Kidney glomerular epithelial cell (primary cell): Measurements from ENCODE around the gene CNEP1R1.
A peak's percentile ranks its signal among the peaks of the same experiment; 100 is the strongest.
"Not testable (repeated sequence)": the region's sequence is repeated elsewhere in the genome, so short reads cannot be mapped to it uniquely, and the experiment has no call there.

Source experiments
- DNase-seq: peaks from one replicate; lab custom pipeline; 2025; lab: John Stamatoyannopoulos, UW

CNEP1R1 gene

GRCh38 chr16:50024684-50025536 is at the start of gene CNEP1R1:
Gene CNEP1R1, plus strand, starts transcription at chr16:50025225. Its CDS starts 91 bp downstream, at chr16:50025316.
- DNase-seq = peak; percentile 95

- DNase-seq = no peak
These were observed 47.6 kb upstream of the CNEP1R1 start for GRCh38 chr16:49977427-49977826.

- no peak for DNase-seq
These were observed 46.3 kb upstream of the CNEP1R1 start for GRCh38 chr16:49978569-49979326.

GRCh38 chr16:49980166-49980565 is 44.9 kb upstream of the CNEP1R1 start:
- peak; percentile 54 for DNase-seq

GRCh38 chr16:49986351-49987124 is 38.5 kb upstream of the CNEP1R1 start:
- no peak for DNase-seq

- DNase-seq = no peak
These were observed 37.6 kb upstream of the CNEP1R1 start for GRCh38 chr16:49987381-49987780.

GRCh38 chr16:49992825-49993224 is 32.2 kb upstream of the CNEP1R1 start:
- no peak for DNase-seq

GRCh38 chr16:49993579-49993978 is 31.4 kb upstream of the CNEP1R1 start:
- DNase-seq = no peak

GRCh38 chr16:49994006-49994405 is 31.0 kb upstream of the CNEP1R1 start:
- DNase-seq = no peak

GRCh38 chr16:49995720-49996119 is 29.3 kb upstream of the CNEP1R1 start:
- no peak for DNase-seq

- no peak for DNase-seq
These were observed 27.2 kb upstream of the CNEP1R1 start for GRCh38 chr16:49997721-49998251.

- DNase-seq = no peak
These were observed 26.0 kb upstream of the CNEP1R1 start for GRCh38 chr16:49998991-49999390.

GRCh38 chr16:50001144-50001543 is 23.9 kb upstream of the CNEP1R1 start:
- DNase-seq = no peak

GRCh38 chr16:50002190-50002589 is 22.8 kb upstream of the CNEP1R1 start:
- DNase-seq = no peak

GRCh38 chr16:50004239-50004638 is 20.8 kb upstream of the CNEP1R1 start:
- DNase-seq = no peak

- no peak for DNase-seq
These were observed 18.1 kb upstream of the CNEP1R1 start for GRCh38 chr16:50006964-50007363.

- DNase-seq = no peak
These were observed 17.3 kb upstream of the CNEP1R1 start for GRCh38 chr16:50007744-50008143.

- DNase-seq = no peak
These were observed 14.8 kb upstream of the CNEP1R1 start for GRCh38 chr16:50010212-50010611.

GRCh38 chr16:50011707-50012106 is 13.3 kb upstream of the CNEP1R1 start:
- no peak for DNase-seq

- no peak for DNase-seq
These were observed 12.8 kb upstream of the CNEP1R1 start for GRCh38 chr16:50012182-50012581.

- not testable (repeated sequence) for DNase-seq
These were observed 10.8 kb upstream of the CNEP1R1 start for GRCh38 chr16:50014211-50014610.

GRCh38 chr16:50015631-50016030 is 9.4 kb upstream of the CNEP1R1 start:
- DNase-seq = no peak
